ENCODE data around the gene TRAPPC12.

The TRAPPC12 gene

DNA sequence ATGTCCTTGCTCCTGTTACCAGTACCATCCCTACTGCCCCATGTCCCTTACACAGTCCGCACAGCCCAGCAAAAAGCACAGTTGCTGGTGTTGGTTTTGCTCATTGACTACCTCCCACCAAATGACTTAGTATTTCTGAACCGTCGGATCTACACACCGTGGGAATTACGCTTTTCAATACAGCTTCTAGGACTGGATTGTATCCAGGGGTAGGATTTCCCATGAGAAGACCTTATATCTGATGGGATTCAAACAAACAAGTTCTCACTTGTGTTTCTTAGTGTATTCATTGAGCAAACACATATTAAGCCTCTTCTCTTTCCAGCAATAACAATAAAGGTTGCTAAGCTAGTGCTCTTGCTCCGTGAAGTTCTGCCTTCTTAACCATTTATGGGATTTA, 25.8 kb downstream of the TRAPPC12 start (continued):
- no peak for TF ChIP-seq TOX (CRISPR knock-in tag; IDR thresholded peaks at IDR 0.05; ENCODE audit: borderline replicate concordance)
- TF ChIP-seq, protein P1, sequence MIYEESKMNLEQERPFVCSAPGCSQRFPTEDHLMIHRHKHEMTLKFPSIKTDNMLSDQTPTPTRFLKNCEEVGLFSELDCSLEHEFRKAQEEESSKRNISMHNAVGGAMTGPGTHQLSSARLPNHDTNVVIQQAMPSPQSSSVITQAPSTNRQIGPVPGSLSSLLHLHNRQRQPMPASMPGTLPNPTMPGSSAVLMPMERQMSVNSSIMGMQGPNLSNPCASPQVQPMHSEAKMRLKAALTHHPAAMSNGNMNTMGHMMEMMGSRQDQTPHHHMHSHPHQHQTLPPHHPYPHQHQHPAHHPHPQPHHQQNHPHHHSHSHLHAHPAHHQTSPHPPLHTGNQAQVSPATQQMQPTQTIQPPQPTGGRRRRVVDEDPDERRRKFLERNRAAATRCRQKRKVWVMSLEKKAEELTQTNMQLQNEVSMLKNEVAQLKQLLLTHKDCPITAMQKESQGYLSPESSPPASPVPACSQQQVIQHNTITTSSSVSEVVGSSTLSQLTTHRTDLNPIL (CRISPR knock-in tag; IDR thresholded peaks at IDR 0.05; ENCODE audit: low read depth), result no peak

DNA sequence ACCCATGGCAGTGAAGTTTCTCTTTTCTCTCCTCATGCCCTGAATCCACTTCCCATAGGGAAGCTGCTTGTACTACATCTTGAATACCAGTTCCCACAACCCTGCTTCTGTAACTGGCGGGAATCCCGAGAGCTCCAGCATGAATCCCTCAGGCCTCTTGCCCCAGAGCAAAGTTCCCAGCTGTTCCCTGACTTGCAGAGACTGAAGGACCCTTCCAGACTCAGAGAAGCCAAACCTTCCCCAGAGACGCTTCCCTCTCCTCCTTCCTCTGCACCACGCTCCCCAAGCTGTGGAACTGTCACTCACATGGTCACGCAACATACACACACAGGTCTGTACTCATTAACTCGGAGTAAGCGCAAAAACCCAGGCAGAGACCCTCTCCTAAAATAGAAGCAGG, 26.4 kb downstream of the TRAPPC12 start:
- ATAC-seq, result no peak
- TF ChIP-seq ZC3H10 (CRISPR knock-in tag; IDR thresholded peaks at IDR 0.05), result no peak
- TF ChIP-seq, protein P2, sequence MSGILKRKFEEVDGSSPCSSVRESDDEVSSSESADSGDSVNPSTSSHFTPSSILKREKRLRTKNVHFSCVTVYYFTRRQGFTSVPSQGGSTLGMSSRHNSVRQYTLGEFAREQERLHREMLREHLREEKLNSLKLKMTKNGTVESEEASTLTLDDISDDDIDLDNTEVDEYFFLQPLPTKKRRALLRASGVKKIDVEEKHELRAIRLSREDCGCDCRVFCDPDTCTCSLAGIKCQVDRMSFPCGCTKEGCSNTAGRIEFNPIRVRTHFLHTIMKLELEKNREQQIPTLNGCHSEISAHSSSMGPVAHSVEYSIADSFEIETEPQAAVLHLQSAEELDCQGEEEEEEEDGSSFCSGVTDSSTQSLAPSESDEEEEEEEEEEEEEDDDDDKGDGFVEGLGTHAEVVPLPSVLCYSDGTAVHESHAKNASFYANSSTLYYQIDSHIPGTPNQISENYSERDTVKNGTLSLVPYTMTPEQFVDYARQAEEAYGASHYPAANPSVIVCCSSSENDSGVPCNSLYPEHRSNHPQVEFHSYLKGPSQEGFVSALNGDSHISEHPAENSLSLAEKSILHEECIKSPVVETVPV (CRISPR knock-in tag; IDR thresholded peaks at IDR 0.05), result no peak
- TF ChIP-seq ISL1 (CRISPR knock-in tag; IDR thresholded peaks at IDR 0.05), result no peak
- TF ChIP-seq ZFP3 (CRISPR knock-in tag; IDR thresholded peaks at IDR 0.05), result no peak
- TF ChIP-seq, protein P3, sequence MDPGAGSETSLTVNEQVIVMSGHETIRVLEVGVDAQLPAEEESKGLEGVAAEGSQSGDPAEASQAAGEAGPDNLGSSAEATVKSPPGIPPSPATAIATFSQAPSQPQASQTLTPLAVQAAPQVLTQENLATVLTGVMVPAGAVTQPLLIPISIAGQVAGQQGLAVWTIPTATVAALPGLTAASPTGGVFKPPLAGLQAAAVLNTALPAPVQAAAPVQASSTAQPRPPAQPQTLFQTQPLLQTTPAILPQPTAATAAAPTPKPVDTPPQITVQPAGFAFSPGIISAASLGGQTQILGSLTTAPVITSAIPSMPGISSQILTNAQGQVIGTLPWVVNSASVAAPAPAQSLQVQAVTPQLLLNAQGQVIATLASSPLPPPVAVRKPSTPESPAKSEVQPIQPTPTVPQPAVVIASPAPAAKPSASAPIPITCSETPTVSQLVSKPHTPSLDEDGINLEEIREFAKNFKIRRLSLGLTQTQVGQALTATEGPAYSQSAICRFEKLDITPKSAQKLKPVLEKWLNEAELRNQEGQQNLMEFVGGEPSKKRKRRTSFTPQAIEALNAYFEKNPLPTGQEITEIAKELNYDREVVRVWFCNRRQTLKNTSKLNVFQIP (CRISPR knock-in tag; IDR thresholded peaks at IDR 0.05; ENCODE audit: borderline replicate concordance, low read depth), result no peak
- TF ChIP-seq, protein P4, sequence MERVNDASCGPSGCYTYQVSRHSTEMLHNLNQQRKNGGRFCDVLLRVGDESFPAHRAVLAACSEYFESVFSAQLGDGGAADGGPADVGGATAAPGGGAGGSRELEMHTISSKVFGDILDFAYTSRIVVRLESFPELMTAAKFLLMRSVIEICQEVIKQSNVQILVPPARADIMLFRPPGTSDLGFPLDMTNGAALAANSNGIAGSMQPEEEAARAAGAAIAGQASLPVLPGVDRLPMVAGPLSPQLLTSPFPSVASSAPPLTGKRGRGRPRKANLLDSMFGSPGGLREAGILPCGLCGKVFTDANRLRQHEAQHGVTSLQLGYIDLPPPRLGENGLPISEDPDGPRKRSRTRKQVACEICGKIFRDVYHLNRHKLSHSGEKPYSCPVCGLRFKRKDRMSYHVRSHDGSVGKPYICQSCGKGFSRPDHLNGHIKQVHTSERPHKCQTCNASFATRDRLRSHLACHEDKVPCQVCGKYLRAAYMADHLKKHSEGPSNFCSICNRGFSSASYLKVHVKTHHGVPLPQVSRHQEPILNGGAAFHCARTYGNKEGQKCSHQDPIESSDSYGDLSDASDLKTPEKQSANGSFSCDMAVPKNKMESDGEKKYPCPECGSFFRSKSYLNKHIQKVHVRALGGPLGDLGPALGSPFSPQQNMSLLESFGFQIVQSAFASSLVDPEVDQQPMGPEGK (CRISPR knock-in tag; IDR thresholded peaks at IDR 0.05; ENCODE audit: borderline replicate concordance), result no peak
- TF ChIP-seq, protein P1 (CRISPR knock-in tag; IDR thresholded peaks at IDR 0.05; ENCODE audit: low read depth), result no peak
- TF ChIP-seq PPARA (CRISPR knock-in tag; IDR thresholded peaks at IDR 0.05; ENCODE audit: borderline replicate concordance), result no peak
- TF ChIP-seq SNAI2 (CRISPR knock-in tag; IDR thresholded peaks at IDR 0.05), result no peak
- TF ChIP-seq CSDC2 (CRISPR knock-in tag; IDR thresholded peaks at IDR 0.05), result no peak
- TF ChIP-seq BACH2 (CRISPR knock-in tag; IDR thresholded peaks at IDR 0.05; ENCODE audit: borderline replicate concordance), result no peak
- TF ChIP-seq GLIS3 (CRISPR knock-in tag; IDR thresholded peaks at IDR 0.05), result no peak
- TF ChIP-seq TOX (CRISPR knock-in tag; IDR thresholded peaks at IDR 0.05; ENCODE audit: borderline replicate concordance), result no peak
- TF ChIP-seq ZNF565 (CRISPR knock-in tag; conservative IDR thresholded peaks at IDR 0.05; ENCODE audit: low read depth), result no peak
- TF ChIP-seq ESRRG (CRISPR knock-in tag; IDR thresholded peaks at IDR 0.05), result no peak

DNA sequence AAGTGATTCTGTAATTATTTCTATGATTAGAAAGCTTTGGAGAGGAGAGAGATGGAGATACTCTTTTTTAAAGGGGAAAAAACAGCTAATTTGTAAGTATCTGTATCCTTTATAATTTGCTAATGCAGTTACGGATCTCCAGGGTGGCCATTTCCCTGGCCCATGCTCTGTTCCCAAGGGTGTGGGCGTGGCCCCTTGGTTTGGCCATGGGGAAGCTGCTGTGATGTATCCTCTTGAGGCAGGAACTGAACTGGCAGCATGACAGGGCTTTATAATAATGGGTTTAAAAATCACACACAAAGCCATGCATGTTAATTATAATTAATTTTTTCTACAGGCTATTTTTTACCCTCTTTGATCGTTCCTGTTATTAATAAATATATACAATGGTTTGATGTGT, 27.0 kb downstream of the TRAPPC12 start:
- ATAC-seq, result no peak
- TF ChIP-seq ARNTL (CRISPR knock-in tag; IDR thresholded peaks at IDR 0.05; ENCODE audit: borderline replicate concordance, low read depth) (no peak), TCF4 (CRISPR knock-in tag; IDR thresholded peaks at IDR 0.05; ENCODE audit: borderline replicate concordance) (no peak), TOX (CRISPR knock-in tag; IDR thresholded peaks at IDR 0.05; ENCODE audit: borderline replicate concordance) (no peak), GLIS3 (CRISPR knock-in tag; IDR thresholded peaks at IDR 0.05) (no peak), ZNF565 (CRISPR knock-in tag; conservative IDR thresholded peaks at IDR 0.05; ENCODE audit: low read depth) (no peak), ZFP30 (CRISPR knock-in tag; IDR thresholded peaks at IDR 0.05) (no peak), RARB (CRISPR knock-in tag; IDR thresholded peaks at IDR 0.05) (no peak)
- TF ChIP-seq, protein P3 (CRISPR knock-in tag; IDR thresholded peaks at IDR 0.05; ENCODE audit: borderline replicate concordance, low read depth), result no peak
- TF ChIP-seq, protein P2 (CRISPR knock-in tag; IDR thresholded peaks at IDR 0.05), result no peak
- TF ChIP-seq, protein P1 (CRISPR knock-in tag; IDR thresholded peaks at IDR 0.05; ENCODE audit: low read depth), result no peak
- TF ChIP-seq, protein P5, sequence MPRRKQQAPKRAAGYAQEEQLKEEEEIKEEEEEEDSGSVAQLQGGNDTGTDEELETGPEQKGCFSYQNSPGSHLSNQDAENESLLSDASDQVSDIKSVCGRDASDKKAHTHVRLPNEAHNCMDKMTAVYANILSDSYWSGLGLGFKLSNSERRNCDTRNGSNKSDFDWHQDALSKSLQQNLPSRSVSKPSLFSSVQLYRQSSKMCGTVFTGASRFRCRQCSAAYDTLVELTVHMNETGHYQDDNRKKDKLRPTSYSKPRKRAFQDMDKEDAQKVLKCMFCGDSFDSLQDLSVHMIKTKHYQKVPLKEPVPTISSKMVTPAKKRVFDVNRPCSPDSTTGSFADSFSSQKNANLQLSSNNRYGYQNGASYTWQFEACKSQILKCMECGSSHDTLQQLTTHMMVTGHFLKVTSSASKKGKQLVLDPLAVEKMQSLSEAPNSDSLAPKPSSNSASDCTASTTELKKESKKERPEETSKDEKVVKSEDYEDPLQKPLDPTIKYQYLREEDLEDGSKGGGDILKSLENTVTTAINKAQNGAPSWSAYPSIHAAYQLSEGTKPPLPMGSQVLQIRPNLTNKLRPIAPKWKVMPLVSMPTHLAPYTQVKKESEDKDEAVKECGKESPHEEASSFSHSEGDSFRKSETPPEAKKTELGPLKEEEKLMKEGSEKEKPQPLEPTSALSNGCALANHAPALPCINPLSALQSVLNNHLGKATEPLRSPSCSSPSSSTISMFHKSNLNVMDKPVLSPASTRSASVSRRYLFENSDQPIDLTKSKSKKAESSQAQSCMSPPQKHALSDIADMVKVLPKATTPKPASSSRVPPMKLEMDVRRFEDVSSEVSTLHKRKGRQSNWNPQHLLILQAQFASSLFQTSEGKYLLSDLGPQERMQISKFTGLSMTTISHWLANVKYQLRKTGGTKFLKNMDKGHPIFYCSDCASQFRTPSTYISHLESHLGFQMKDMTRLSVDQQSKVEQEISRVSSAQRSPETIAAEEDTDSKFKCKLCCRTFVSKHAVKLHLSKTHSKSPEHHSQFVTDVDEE (CRISPR knock-in tag; IDR thresholded peaks at IDR 0.05), result no peak

Measured in SK-N-SH treated with all-trans-retinoic acid at 6 μM for 48 hours (cell line).